ENCODE measurements around the gene JUND.

Gene JUND

DNA sequence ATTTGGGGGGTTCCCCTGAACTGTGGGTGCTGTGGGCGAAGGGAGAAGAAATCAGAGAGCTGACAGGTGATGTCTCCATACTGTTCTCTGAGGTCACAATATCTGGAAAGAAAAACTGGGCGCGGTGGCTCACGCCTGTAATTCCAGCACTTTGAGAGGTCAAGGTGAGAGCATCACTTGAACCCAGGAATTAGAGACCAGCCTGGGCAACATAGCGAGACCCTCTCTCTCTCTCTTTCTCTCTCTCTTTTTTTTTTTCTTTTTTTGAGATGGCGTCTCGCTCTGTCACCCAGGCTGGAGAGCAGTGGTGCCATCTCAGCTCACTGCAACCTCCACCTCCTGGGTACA is 29.1 kb downstream of the JUND start:
- no peaks in the 10 kb centered on the region for H3K9me3 ChIP-seq (ENCODE audit: insufficient read depth, low read depth, low read length)
- H3K4me2 ChIP-seq (ENCODE audit: low read depth, low read length, poor library complexity, severe bottlenecking) = no peak overlapping the region
- TF ChIP-seq CTCF (conservative IDR thresholded peaks at IDR 0.05; ENCODE audit: low read length) (no peak), EZH2phosphoT487 (IDR thresholded peaks at IDR 0.05; ENCODE audit: borderline replicate concordance) (no peak)
- no peaks in the 10 kb centered on the region for H3K36me3 ChIP-seq (ENCODE audit: insufficient read depth, low read length)
- no peak overlapping the region for H2AFZ ChIP-seq (ENCODE audit: low read length)
- H4K20me1 ChIP-seq (ENCODE audit: insufficient read depth, low read length, poor library complexity, severe bottlenecking) = no peaks in the 10 kb centered on the region
- no peak overlapping the region for H3K4me3 ChIP-seq (ENCODE audit: low read length, poor library complexity, severe bottlenecking)
- H3K27me3 ChIP-seq (ENCODE audit: insufficient read depth, low read length, poor library complexity, severe bottlenecking) = no peaks in the 10 kb centered on the region
- no peak overlapping the region for H3K9ac ChIP-seq (ENCODE audit: low read depth, low read length, poor library complexity, severe bottlenecking)
- H3K79me2 ChIP-seq (ENCODE audit: insufficient read depth, low read length) = no peaks in the 10 kb centered on the region
- no peaks in the 10 kb centered on the region for H3K9me2 ChIP-seq (replicated peaks; ENCODE audit: low read depth, low read length)
- H3F3A ChIP-seq (ENCODE audit: low read depth) = no peaks in the 10 kb centered on the region
- H3K4me1 ChIP-seq (ENCODE audit: insufficient read depth, low read length, poor library complexity, severe bottlenecking) = no peaks in the 10 kb centered on the region

DNA sequence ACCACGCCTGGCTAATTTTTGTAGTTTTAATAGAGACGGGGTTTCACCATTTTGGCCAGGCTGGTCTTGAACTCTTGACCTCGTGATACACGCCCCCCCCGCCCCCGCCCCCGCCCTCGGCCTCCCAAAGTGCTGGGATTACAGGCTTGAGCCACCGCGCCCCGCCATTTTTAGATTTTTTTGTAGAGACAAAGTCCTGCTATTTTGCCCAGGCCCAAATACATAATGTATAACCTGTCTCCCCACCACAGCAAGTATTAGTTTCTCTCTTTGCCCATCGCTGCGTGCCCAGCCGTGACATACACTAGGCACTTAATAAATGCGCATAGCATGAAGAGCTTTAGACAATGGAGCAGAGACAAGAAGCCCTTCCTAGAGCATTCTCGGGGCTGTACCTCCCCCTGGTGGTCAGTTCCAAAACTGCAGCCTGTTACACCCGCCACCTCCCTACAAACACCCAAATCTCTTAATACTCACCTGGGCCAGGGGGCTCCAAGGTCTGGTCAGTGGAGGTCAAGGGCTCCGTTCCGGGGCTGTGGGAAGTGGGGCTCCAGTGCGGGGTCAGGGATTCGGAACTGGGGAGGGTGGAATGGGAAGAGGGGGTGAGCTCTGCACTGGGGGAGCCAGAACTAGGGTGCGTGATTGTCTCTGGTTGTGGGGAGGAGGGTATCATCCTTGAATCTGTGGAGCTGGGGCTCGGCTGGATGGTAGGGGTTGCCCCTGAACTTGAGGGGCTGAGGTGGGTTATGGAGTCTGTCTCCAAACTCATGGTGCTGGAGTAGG is 29.6 kb downstream of the JUND start:
- H3K36me3 ChIP-seq (ENCODE audit: insufficient read depth, low read length) = no peaks in the 10 kb centered on the region
- H3K9me3 ChIP-seq (ENCODE audit: insufficient read depth, low read depth, low read length) = no peaks in the 10 kb centered on the region
- H3K4me3 ChIP-seq (ENCODE audit: low read length, poor library complexity, severe bottlenecking) = no peak overlapping the region
- no peaks in the 10 kb centered on the region for H4K20me1 ChIP-seq (ENCODE audit: insufficient read depth, low read length, poor library complexity, severe bottlenecking)
- TF ChIP-seq EZH2phosphoT487 (IDR thresholded peaks at IDR 0.05; ENCODE audit: borderline replicate concordance) (no peak), CTCF (conservative IDR thresholded peaks at IDR 0.05; ENCODE audit: low read length) (peak; percentile 99)
- no peak overlapping the region for H2AFZ ChIP-seq (ENCODE audit: low read length)
- H3K4me1 ChIP-seq (ENCODE audit: insufficient read depth, low read length, poor library complexity, severe bottlenecking) = no peaks in the 10 kb centered on the region
- no peak overlapping the region for H3K4me2 ChIP-seq (ENCODE audit: low read depth, low read length, poor library complexity, severe bottlenecking)
- H3K9ac ChIP-seq (ENCODE audit: low read depth, low read length, poor library complexity, severe bottlenecking) = no peak overlapping the region
- no peaks in the 10 kb centered on the region for H3K79me2 ChIP-seq (ENCODE audit: insufficient read depth, low read length)
- no peaks in the 10 kb centered on the region for H3F3A ChIP-seq (ENCODE audit: low read depth)
- no peaks in the 10 kb centered on the region for H3K27me3 ChIP-seq (ENCODE audit: insufficient read depth, low read length, poor library complexity, severe bottlenecking)
- H3K9me2 ChIP-seq (replicated peaks; ENCODE audit: low read depth, low read length) = no peaks in the 10 kb centered on the region

DNA sequence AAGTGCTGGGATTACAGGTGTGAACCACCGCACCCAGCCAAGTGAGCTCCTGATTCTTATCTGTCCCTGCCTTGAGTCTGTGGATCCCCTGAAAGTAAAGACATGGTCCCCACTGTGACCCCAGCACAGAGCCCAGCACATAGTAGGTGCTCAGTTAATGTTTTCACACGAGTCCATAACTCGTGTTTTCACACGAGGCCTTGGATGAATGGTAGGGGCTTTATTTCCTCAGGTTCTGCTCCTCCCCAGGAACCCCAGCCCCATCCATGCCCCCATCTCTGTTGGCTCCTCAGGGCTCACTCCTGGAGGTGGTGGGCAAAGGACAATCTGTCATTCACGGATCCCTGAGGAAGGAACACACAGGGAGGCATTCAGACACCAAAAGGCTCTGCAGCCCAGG is 31.6 kb downstream of the JUND start:
- Histone ChIP-seq H2AFZ (ENCODE audit: low read length) (no peak overlapping the region), H3K36me3 (ENCODE audit: insufficient read depth, low read length) (no peaks in the 10 kb centered on the region), H3K79me2 (ENCODE audit: insufficient read depth, low read length) (no peaks in the 10 kb centered on the region), H3K27me3 (ENCODE audit: insufficient read depth, low read length, poor library complexity, severe bottlenecking) (no peaks in the 10 kb centered on the region), H4K20me1 (ENCODE audit: insufficient read depth, low read length, poor library complexity, severe bottlenecking) (no peaks in the 10 kb centered on the region), H3K4me3 (ENCODE audit: low read length, poor library complexity, severe bottlenecking) (no peak overlapping the region), H3K9me3 (ENCODE audit: insufficient read depth, low read depth, low read length) (no peaks in the 10 kb centered on the region), H3K9ac (ENCODE audit: low read depth, low read length, poor library complexity, severe bottlenecking) (no peak overlapping the region), H3F3A (ENCODE audit: low read depth) (no peaks in the 10 kb centered on the region), H3K4me2 (ENCODE audit: low read depth, low read length, poor library complexity, severe bottlenecking) (no peak overlapping the region), H3K4me1 (ENCODE audit: insufficient read depth, low read length, poor library complexity, severe bottlenecking) (no peaks in the 10 kb centered on the region), H3K9me2 (replicated peaks; ENCODE audit: low read depth, low read length) (no peaks in the 10 kb centered on the region)
- no peak for TF ChIP-seq EZH2phosphoT487 (IDR thresholded peaks at IDR 0.05; ENCODE audit: borderline replicate concordance)

DNA sequence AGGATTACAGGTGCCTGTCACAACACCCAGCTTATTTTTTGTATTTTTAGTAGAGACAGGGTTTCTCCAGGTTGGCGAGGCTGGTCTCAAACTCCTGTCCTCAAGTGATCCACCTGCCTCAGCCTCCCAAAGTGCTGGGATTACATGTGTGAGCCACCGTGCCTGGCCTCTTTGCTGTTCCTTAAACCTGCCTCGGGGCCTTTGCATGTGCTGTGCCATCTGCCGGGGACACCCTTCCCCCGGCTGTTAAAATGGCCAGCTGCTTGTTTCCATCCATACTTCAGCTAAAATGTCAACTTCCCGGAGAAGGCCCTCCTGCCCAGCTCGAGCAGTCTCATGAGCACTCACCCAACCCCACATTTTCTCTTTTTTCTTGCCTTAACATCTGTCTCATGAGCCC is 36.1 kb downstream of the JUND start:
- H3K27me3 ChIP-seq (ENCODE audit: insufficient read depth, low read length, poor library complexity, severe bottlenecking) = no peaks in the 10 kb centered on the region
- no peak overlapping the region for H3K9ac ChIP-seq (ENCODE audit: low read depth, low read length, poor library complexity, severe bottlenecking)
- H3K4me1 ChIP-seq (ENCODE audit: insufficient read depth, low read length, poor library complexity, severe bottlenecking) = no peaks in the 10 kb centered on the region
- H3K9me2 ChIP-seq (replicated peaks; ENCODE audit: low read depth, low read length) = no peaks in the 10 kb centered on the region
- no peaks in the 10 kb centered on the region for H4K20me1 ChIP-seq (ENCODE audit: insufficient read depth, low read length, poor library complexity, severe bottlenecking)
- no peak overlapping the region for H3K4me3 ChIP-seq (ENCODE audit: low read length, poor library complexity, severe bottlenecking)
- H3K4me2 ChIP-seq (ENCODE audit: low read depth, low read length, poor library complexity, severe bottlenecking) = no peak overlapping the region
- no peak overlapping the region for H2AFZ ChIP-seq (ENCODE audit: low read length)
- no peaks in the 10 kb centered on the region for H3F3A ChIP-seq (ENCODE audit: low read depth)
- H3K36me3 ChIP-seq (ENCODE audit: insufficient read depth, low read length) = no peaks in the 10 kb centered on the region
- TF ChIP-seq CTCF (conservative IDR thresholded peaks at IDR 0.05; ENCODE audit: low read length) = no peak
- no peak for TF ChIP-seq EZH2phosphoT487 (IDR thresholded peaks at IDR 0.05; ENCODE audit: borderline replicate concordance)
- H3K79me2 ChIP-seq (ENCODE audit: insufficient read depth, low read length) = no peaks in the 10 kb centered on the region
- H3K9me3 ChIP-seq (ENCODE audit: insufficient read depth, low read depth, low read length) = no peaks in the 10 kb centered on the region

Data from Loucy (cell line).